ENCODE results near the gene SFMBT2.

- no peak for TF ChIP-seq CTCF (IDR thresholded peaks at IDR 0.05; ENCODE audit: low read depth, low read length)
- no peak for TF ChIP-seq EZH2phosphoT487 (IDR thresholded peaks at IDR 0.05; ENCODE audit: low read depth)
Observed at GRCh38 chr10:7302392-7302906, 108.4 kb downstream of the SFMBT2 start.
